ENCODE results near the gene CIDEA. TPM values are rescaled to one million over a fixed set of nuclear protein-coding genes. Genes with fewer than 3 reads are reported as not detected.

Gene CIDEA
- total RNA-seq, 4 donors from 2014 or later, result 8.8 to 43.6 (median 30.5) TPM

- no peak for DNase-seq (ENCODE audit: low spot score in 2 of 2)
- intact Hi-C loops (cut with DNase I; ENCODE audit: low total_unique reads), result no loop called here
- no peak for TF ChIP-seq CTCF (IDR thresholded peaks at IDR 0.05)
- TF ChIP-seq POLR2A (IDR thresholded peaks at IDR 0.05), result no peak
- WGBS, 2 donors, result 2 to 8% methylated on average over 16 to 20 of the region's 20 CpGs
- no peak overlapping the region for H3K4me3 ChIP-seq (ENCODE audit: low read depth, poor library complexity, severe bottlenecking)
Measured at GRCh38 chr18:12253663-12254135, 462 bp upstream of the CIDEA start.

GRCh38 chr18:12254820-12255511 is 805 bp downstream of the CIDEA start:
- intact Hi-C loops (cut with DNase I; ENCODE audit: low total_unique reads), result no loop called here
- TF ChIP-seq CTCF (IDR thresholded peaks at IDR 0.05), result no peak
- TF ChIP-seq POLR2A (IDR thresholded peaks at IDR 0.05), result no peak
- no peak overlapping the region for H3K4me3 ChIP-seq (ENCODE audit: low read depth, poor library complexity, severe bottlenecking)
- DNase-seq (ENCODE audit: low spot score in 2 of 2), result no peak
- 58 to 67% methylated on average over 25 to 34 of the region's 38 CpGs for WGBS, 2 donors

GRCh38 chr18:12255626-12256026 is 1.5 kb downstream of the CIDEA start:
- TF ChIP-seq CTCF (IDR thresholded peaks at IDR 0.05), result no peak
- TF ChIP-seq POLR2A (IDR thresholded peaks at IDR 0.05), result no peak
- no peak overlapping the region for H3K4me3 ChIP-seq (ENCODE audit: low read depth, poor library complexity, severe bottlenecking)
- intact Hi-C loops (cut with DNase I; ENCODE audit: low total_unique reads), result no loop called here
- 49 to 65% methylated on average over 4 of the region's 4 CpGs for WGBS, 2 donors
- no peak for DNase-seq (ENCODE audit: low spot score in 2 of 2)

GRCh38 chr18:12256951-12257350 is 2.8 kb downstream of the CIDEA start:
- DNase-seq (ENCODE audit: low spot score in 2 of 2), result no peak
- TF ChIP-seq CTCF (IDR thresholded peaks at IDR 0.05) (no peak), POLR2A (IDR thresholded peaks at IDR 0.05) (no peak)
- 35 to 58% methylated on average over 6 of the region's 6 CpGs for WGBS, 2 donors
- H3K4me3 ChIP-seq (ENCODE audit: low read depth, poor library complexity, severe bottlenecking), result no peak overlapping the region
- intact Hi-C loops (cut with DNase I; ENCODE audit: low total_unique reads), result no loop called here

- no peak for DNase-seq (ENCODE audit: low spot score in 2 of 2)
Measured at GRCh38 chr18:12257996-12258718, 4.0 kb downstream of the CIDEA start.

More at GRCh38 chr18:12257996-12258718, 4.0 kb downstream of the CIDEA start:
- no peak for TF ChIP-seq POLR2A (IDR thresholded peaks at IDR 0.05)
- TF ChIP-seq CTCF (IDR thresholded peaks at IDR 0.05), result no peak
- intact Hi-C loops (cut with DNase I; ENCODE audit: low total_unique reads), result no loop called here
- WGBS, 2 donors, result 71 to 73% methylated on average over 21 of the region's 21 CpGs
- H3K4me3 ChIP-seq (ENCODE audit: low read depth, poor library complexity, severe bottlenecking), result no peak overlapping the region

All from lower leg skin (tissue), 4 donors.